HG03520 (cell line): Measurements from ENCODE around the gene CLSTN2.

ENCODE experiments used
- ATAC-seq: cut with Tn5 transposase; IDR thresholded peaks from one replicate; pipeline ENCODE4 v1.9.1; 2021; ENCODE audit warnings: mild to moderate bottlenecking, moderate library complexity; ENCODE audit not compliant: unreplicated experiment

CLSTN2 gene

GRCh38 chr3:140614001-140614400, 679.0 kb downstream of the CLSTN2 start:
- ATAC-seq = no peak

GRCh38 chr3:140617135-140617534, 682.1 kb downstream of the CLSTN2 start:
- no peak for ATAC-seq

GRCh38 chr3:140626856-140627255, 691.9 kb downstream of the CLSTN2 start:
- no peak for ATAC-seq
